OCI-M1 (cell line): ENCODE measurements around the gene PRAMEF20.

Experiments
- DNase-seq: peaks from one replicate; lab custom pipeline; 2025; lab: John Stamatoyannopoulos, UW

The PRAMEF20 gene

GRCh38 chr1:13462682-13463081 is 52.4 kb downstream of the PRAMEF20 start:
- no peak for DNase-seq

- DNase-seq: no peak
These were observed 55.3 kb downstream of the PRAMEF20 start for GRCh38 chr1:13465515-13465914.

GRCh38 chr1:13469343-13469742 is 59.1 kb downstream of the PRAMEF20 start:
- DNase-seq: peak; percentile 2
